ENCODE data around the gene ADGRB3. TPM values are rescaled to one million over a fixed set of nuclear protein-coding genes. Genes with fewer than 3 reads are reported as not detected.

ADGRB3 gene
- total and polyA plus RNA-seq, 8 donors = 0.19 to 16.0 (median 0.61) TPM; not detected in 1

DNA sequence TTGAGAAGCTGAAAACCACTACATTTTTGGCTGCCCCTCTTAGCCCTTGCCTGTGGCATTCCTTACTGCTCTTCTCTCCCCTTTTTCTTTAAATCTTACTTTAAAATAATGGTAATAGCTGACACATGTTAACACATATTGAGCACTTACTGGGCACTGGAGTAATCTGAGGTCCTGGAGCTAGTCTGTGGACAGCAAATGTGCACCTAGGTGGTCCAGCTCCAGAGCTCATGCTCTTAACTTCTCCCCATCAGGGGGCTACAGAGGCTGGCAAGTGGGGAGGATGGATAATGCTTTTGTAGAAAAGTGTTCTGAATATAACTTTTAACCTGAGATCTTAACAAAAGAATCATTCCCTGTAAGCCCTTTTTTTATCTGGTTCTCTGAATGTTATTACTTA is 74.8 kb downstream of the ADGRB3 start:
- no peak for DNase-seq
- Histone ChIP-seq H3K27me3 (no peaks in the 10 kb centered on the region), H3K9me3 (no peaks in the 10 kb centered on the region), H3K4me1 (no peaks in the 10 kb centered on the region), H3K36me3 (no peaks in the 10 kb centered on the region), H3K27ac (no peak overlapping the region), H3K4me3 (no peak overlapping the region)
- intact Hi-C loops (cut with DNase I; ENCODE audit: low total_unique reads) = no loop called here
- TF ChIP-seq EP300 (IDR thresholded peaks at IDR 0.05) (no peak), POLR2A (IDR thresholded peaks at IDR 0.05) (no peak), POLR2AphosphoS5 (IDR thresholded peaks at IDR 0.05) (no peak)
- TF ChIP-seq, protein P1, sequence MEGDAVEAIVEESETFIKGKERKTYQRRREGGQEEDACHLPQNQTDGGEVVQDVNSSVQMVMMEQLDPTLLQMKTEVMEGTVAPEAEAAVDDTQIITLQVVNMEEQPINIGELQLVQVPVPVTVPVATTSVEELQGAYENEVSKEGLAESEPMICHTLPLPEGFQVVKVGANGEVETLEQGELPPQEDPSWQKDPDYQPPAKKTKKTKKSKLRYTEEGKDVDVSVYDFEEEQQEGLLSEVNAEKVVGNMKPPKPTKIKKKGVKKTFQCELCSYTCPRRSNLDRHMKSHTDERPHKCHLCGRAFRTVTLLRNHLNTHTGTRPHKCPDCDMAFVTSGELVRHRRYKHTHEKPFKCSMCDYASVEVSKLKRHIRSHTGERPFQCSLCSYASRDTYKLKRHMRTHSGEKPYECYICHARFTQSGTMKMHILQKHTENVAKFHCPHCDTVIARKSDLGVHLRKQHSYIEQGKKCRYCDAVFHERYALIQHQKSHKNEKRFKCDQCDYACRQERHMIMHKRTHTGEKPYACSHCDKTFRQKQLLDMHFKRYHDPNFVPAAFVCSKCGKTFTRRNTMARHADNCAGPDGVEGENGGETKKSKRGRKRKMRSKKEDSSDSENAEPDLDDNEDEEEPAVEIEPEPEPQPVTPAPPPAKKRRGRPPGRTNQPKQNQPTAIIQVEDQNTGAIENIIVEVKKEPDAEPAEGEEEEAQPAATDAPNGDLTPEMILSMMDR (IDR thresholded peaks at IDR 0.05) = no peak

- Histone ChIP-seq H3K4me3 (no peak overlapping the region), H3K4me1 (no peaks in the 10 kb centered on the region), H3K36me3 (no peaks in the 10 kb centered on the region), H3K27ac (no peak overlapping the region), H3K9me3 (no peaks in the 10 kb centered on the region), H3K27me3 (no peaks in the 10 kb centered on the region)
- DNase-seq = no peak
- intact Hi-C loops (cut with DNase I; ENCODE audit: low total_unique reads) = no loop called here
- TF ChIP-seq, protein P1 (IDR thresholded peaks at IDR 0.05) = no peak
- no peak for TF ChIP-seq POLR2A (IDR thresholded peaks at IDR 0.05)
- no peak for TF ChIP-seq EP300 (IDR thresholded peaks at IDR 0.05)
- no peak for TF ChIP-seq POLR2AphosphoS5 (IDR thresholded peaks at IDR 0.05)
- 67 to 82% (median 78%) methylated on average over 3 of the region's 3 CpGs for WGBS, 5 donors
Measured at GRCh38 chr6:68710496-68710895, 75.4 kb downstream of the ADGRB3 start.

DNA sequence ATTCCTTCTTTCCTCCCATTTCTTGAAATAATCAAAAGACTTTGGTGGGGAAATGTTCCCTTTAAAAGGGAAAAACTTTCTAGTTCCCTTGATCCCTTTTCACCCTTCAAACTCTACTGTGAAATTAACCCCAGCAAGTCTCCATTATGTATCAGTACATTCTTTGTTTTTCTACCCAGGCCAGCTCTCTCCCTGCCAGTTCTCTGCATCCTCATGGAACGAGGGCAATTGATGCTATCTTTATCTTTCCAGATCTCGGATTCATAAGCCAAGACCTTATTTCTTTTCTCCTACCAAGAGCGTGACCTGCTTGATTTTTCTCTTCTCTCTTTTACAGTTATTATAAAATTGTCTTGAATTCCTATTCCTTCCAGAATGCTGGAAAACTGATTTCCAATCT is 75.8 kb downstream of the ADGRB3 start:
- H3K4me3 ChIP-seq = no peak overlapping the region
- intact Hi-C loops (cut with DNase I; ENCODE audit: low total_unique reads) = no loop called here
- H3K9me3 ChIP-seq = no peaks in the 10 kb centered on the region
- H3K27ac ChIP-seq = no peak overlapping the region
- TF ChIP-seq EP300 (IDR thresholded peaks at IDR 0.05) (no peak), POLR2A (IDR thresholded peaks at IDR 0.05) (no peak)
- WGBS, 5 donors = 62 to 76% (median 68%) methylated on average over 3 of the region's 3 CpGs
- no peaks in the 10 kb centered on the region for H3K4me1 ChIP-seq
- no peaks in the 10 kb centered on the region for H3K27me3 ChIP-seq
- H3K36me3 ChIP-seq = no peaks in the 10 kb centered on the region
- no peak for DNase-seq

DNA sequence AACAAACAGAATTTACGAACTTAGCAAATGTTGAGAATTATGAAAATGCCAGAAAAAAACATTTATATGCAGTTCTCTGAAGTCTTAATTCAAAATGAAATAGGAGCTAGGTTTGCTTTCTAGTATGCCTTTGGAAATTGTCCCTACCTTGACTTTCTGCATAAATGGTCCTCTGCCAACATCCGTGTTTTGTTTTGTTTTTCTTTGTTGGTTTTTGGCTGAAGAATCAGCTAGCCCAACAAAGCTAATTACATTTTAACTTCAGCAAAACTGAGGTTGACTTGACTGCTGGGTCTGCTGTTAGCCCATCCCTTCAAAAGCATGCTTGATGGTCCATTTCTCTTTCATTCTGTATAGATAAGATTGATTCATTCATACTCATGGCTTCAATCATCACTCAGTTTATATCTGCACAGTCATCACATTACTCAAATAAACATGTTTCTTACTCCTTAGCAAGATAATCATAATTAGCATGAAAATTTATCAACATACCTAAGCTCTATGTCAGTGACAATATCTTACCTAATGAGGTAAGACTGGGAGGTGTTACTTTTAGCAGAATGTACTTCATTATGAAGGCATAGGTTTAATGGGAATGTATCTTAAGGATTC is 76.4 kb downstream of the ADGRB3 start:
- H3K4me1 ChIP-seq = no peaks in the 10 kb centered on the region
- H3K27me3 ChIP-seq = no peaks in the 10 kb centered on the region
- H3K36me3 ChIP-seq = no peaks in the 10 kb centered on the region
- WGBS, 5 donors = 58 to 68% (median 67%) methylated on average over 2 of the region's 2 CpGs
- H3K27ac ChIP-seq = no peak overlapping the region
- DNase-seq = no peak
- intact Hi-C loops (cut with DNase I; ENCODE audit: low total_unique reads) = no loop called here
- TF ChIP-seq, protein P1 (IDR thresholded peaks at IDR 0.05) = no peak
- TF ChIP-seq POLR2A (IDR thresholded peaks at IDR 0.05) (no peak), POLR2AphosphoS5 (IDR thresholded peaks at IDR 0.05) (no peak), EP300 (IDR thresholded peaks at IDR 0.05) (no peak)
- H3K9me3 ChIP-seq = no peaks in the 10 kb centered on the region
- H3K4me3 ChIP-seq = no peak overlapping the region

DNA sequence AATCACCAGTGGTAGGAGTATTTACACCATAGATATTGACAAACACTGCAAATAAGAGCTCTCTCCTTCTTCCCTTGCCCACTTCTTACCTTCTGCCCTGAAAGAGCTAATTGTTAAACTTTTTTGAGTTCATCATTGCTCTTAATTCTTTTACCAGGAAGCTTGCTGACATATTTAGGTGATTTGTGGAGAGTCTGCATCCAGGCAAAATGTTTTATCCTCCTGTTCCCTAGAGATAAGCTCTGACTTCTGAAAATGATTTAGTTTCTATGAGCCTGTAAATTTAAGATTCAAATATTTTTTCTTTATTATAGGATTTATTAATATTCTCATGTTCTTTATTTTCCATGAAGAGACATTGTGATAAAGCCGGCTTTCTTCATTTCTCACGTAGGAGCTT is 81.5 kb downstream of the ADGRB3 start:
- H3K27me3 ChIP-seq = no peaks in the 10 kb centered on the region
- WGBS, 5 donors = 82 to 91% (median 86%) methylated on average over 2 of the region's 2 CpGs
- no peak for DNase-seq
- TF ChIP-seq POLR2A (IDR thresholded peaks at IDR 0.05) (no peak), EP300 (IDR thresholded peaks at IDR 0.05) (no peak), POLR2AphosphoS5 (IDR thresholded peaks at IDR 0.05) (no peak)
- H3K9me3 ChIP-seq = no peaks in the 10 kb centered on the region
- no peaks in the 10 kb centered on the region for H3K4me1 ChIP-seq
- intact Hi-C loops (cut with DNase I; ENCODE audit: low total_unique reads) = no loop called here
- no peak overlapping the region for H3K4me3 ChIP-seq
- no peaks in the 10 kb centered on the region for H3K36me3 ChIP-seq
- no peak overlapping the region for H3K27ac ChIP-seq
